ENCODE results near the gene DLG5.

GRCh38 chr10:77787440-77787839 lies 139.1 kb downstream of the DLG5 start:
- TF ChIP-seq POLR2A (IDR thresholded peaks at IDR 0.05; ENCODE audit: low read length): no peak
- TF ChIP-seq GATA1 (IDR thresholded peaks at IDR 0.05; ENCODE audit: low read depth, low read length): no peak

Data from erythroblast (primary cell).